Measurements from ENCODE around the gene LRRC45. TPM values are rescaled to one million over a fixed set of nuclear protein-coding genes. Genes with fewer than 3 reads are reported as not detected.

Gene LRRC45
- total RNA-seq, 1 experiment from 2014 or later, result 40.1 TPM

DNA sequence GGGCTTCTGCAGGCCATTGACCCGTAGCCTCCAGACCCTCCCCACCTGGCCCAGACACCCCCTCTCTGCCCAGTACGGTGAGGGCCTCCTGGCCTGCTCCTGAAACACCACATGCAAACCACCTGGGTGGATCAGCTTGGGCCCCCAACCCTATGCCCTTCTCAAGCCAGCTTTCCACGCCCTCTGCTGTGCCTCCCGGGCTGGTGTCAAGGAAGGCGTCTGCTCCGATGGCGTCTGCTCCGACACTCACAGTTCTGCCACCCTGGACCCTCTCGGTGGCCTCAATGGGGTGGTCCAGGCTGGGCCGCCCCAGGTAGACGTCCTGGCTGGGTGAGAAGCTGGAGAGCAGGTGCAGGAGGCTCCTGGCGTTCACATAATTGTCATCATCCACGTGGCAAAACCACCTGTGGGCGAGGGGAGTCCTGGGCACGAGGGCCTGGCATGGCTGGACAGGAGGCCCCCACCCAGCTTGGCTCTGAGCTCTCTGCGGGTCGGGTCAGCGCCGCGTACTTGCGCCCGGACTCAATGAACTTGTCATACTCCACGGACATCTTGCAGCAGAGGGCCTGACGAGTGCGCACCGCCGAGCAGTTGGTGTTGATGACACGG is 27.2 kb downstream of the LRRC45 start:
- DNase-seq (ENCODE audit: low read depth, low spot score) (no peak), ATAC-seq (no peak)
- H4K20me1 ChIP-seq (ENCODE audit: insufficient read depth), result no peaks in the 10 kb centered on the region
- H3K9me3 ChIP-seq (ENCODE audit: control insufficient read depth in 1 of 2, insufficient read depth in 1 of 2, low read depth in 1 of 2, low read length in 2 of 2), result no peaks in the 10 kb centered on the region
- TF ChIP-seq SP1 (IDR thresholded peaks at IDR 0.05; ENCODE audit: low read depth) (no peak), ZNF274 (IDR thresholded peaks at IDR 0.05; ENCODE audit: low read depth, low read length) (no peak)
- H3K36me3 ChIP-seq (ENCODE audit: control insufficient read depth in 1 of 2, insufficient read depth in 2 of 2, low read length in 2 of 2), result peaks cover 12 to 26% of the 10 kb centered on the region in 2 experiments; a peak in 2 of 4 replicates
- H3K4me2 ChIP-seq (ENCODE audit: low read length), result peak overlapping the region; percentile 100
- peak overlapping the region; percentile 81 for H3K27ac ChIP-seq (ENCODE audit: low read depth, low read length)
- BruUV-seq (replicated peaks), result TSS peak; percentile 37
- ChIA-PET RAD21 (ENCODE audit: low non-redundant PET in 1 of 2, low total read pairs in 2 of 2, uncharacterized antibody in 2 of 2, unreplicated experiment in 2 of 2) (no interaction called here), POLR2A (no interaction called here), CTCF (interaction anchor here (1.5 kb wide), 1 partner anchor 13 kb away, joined by 10 read pairs; the partner anchor contains the start of gene DCXR)
- peak overlapping the region; percentile 94 to 99 for H3K4me3 ChIP-seq (replicated peaks in 1 of 2; ENCODE audit: low read depth in 1 of 2, low read length in 2 of 2)
- H3K9me2 ChIP-seq (ENCODE audit: insufficient read depth), result no peaks in the 10 kb centered on the region
- intact Hi-C loops (cut with micrococcal nuclease), result no loop called here
- H3K27me3 ChIP-seq (ENCODE audit: insufficient read depth, low read length), result no peaks in the 10 kb centered on the region
- H3K79me2 ChIP-seq (ENCODE audit: insufficient read depth, low read length), result peaks cover 41% of the 10 kb centered on the region
- peak overlapping the region; percentile 87 for H3K9ac ChIP-seq (ENCODE audit: low read length)
- H2AFZ ChIP-seq (ENCODE audit: low read depth, low read length, poor library complexity, severe bottlenecking), result no peak overlapping the region
- H3K4me1 ChIP-seq (ENCODE audit: control insufficient read depth in 1 of 2, insufficient read depth in 2 of 2, low read length in 2 of 2), result peaks cover 13 to 27% of the 10 kb centered on the region in 2 experiments; a peak in 3 of 4 replicates

GRCh38 chr17:82050761-82051641 is 27.9 kb downstream of the LRRC45 start:
- no peaks in the 10 kb centered on the region for H3K27me3 ChIP-seq (ENCODE audit: insufficient read depth, low read length)
- no peaks in the 10 kb centered on the region for H4K20me1 ChIP-seq (ENCODE audit: insufficient read depth)
- H3K79me2 ChIP-seq (ENCODE audit: insufficient read depth, low read length), result peaks cover 41% of the 10 kb centered on the region
- BruUV-seq (replicated peaks), result no TSS peak
- H3K4me2 ChIP-seq (ENCODE audit: low read length), result peak overlapping the region; percentile 100
- H3K9me3 ChIP-seq (ENCODE audit: control insufficient read depth in 1 of 2, insufficient read depth in 1 of 2, low read depth in 1 of 2, low read length in 2 of 2), result no peaks in the 10 kb centered on the region
- CTCF ChIA-PET, result interaction anchor here (1.5 kb wide), 1 partner anchor 13 kb away, joined by 10 read pairs; the partner anchor contains the start of gene DCXR
- peaks cover 14 to 32% of the 10 kb centered on the region in 2 experiments; a peak in 2 of 4 replicates for H3K36me3 ChIP-seq (ENCODE audit: control insufficient read depth in 1 of 2, insufficient read depth in 2 of 2, low read length in 2 of 2)
- H3K27ac ChIP-seq (ENCODE audit: low read depth, low read length), result peak overlapping the region; percentile 81
- H3K9me2 ChIP-seq (ENCODE audit: insufficient read depth), result no peaks in the 10 kb centered on the region
- peak; percentile 28 for ATAC-seq
- H3K4me1 ChIP-seq (ENCODE audit: control insufficient read depth in 1 of 2, insufficient read depth in 2 of 2, low read length in 2 of 2), result peaks cover 13 to 34% of the 10 kb centered on the region in 2 experiments; a peak in 3 of 4 replicates
- TF ChIP-seq EZH2phosphoT487 (IDR thresholded peaks at IDR 0.05; ENCODE audit: borderline replicate concordance) (no peak), FOSL1 (IDR thresholded peaks at IDR 0.05; ENCODE audit: low read depth) (no peak), POLR2AphosphoS5 (IDR thresholded peaks at IDR 0.05; ENCODE audit: low read depth, low read length) (no peak), CTCF (IDR thresholded peaks at IDR 0.05 in 2 of 3, conservative IDR thresholded peaks at IDR 0.05 in 1 of 3; ENCODE audit: borderline replicate concordance in 1 of 3, insufficient read depth in 1 of 3, low read depth in 2 of 3, low read length in 2 of 3) (no peak), ZFX (IDR thresholded peaks at IDR 0.05) (peak; percentile 56; the same call in 1 of the 2 replicates)
- H3K9ac ChIP-seq (ENCODE audit: low read length), result peak overlapping the region; percentile 87
- no peak for DNase-seq (ENCODE audit: low read depth, low spot score)
- RAD21 ChIA-PET (ENCODE audit: low non-redundant PET in 1 of 2, low total read pairs in 2 of 2, uncharacterized antibody in 2 of 2, unreplicated experiment in 2 of 2), result no interaction called here
- POLR2A ChIA-PET, result interaction anchor here (0.7 kb wide), 1 partner anchor 13 kb away, joined by 4 read pairs; the partner anchor contains the start of gene DCXR
- intact Hi-C loops (cut with micrococcal nuclease), result no loop called here
- no peak overlapping the region for H2AFZ ChIP-seq (ENCODE audit: low read depth, low read length, poor library complexity, severe bottlenecking)
- H3K4me3 ChIP-seq (replicated peaks in 1 of 2; ENCODE audit: low read depth in 1 of 2, low read length in 2 of 2), result peak overlapping the region; percentile 94 to 99
